ENCODE data around the gene CD109.

DNA sequence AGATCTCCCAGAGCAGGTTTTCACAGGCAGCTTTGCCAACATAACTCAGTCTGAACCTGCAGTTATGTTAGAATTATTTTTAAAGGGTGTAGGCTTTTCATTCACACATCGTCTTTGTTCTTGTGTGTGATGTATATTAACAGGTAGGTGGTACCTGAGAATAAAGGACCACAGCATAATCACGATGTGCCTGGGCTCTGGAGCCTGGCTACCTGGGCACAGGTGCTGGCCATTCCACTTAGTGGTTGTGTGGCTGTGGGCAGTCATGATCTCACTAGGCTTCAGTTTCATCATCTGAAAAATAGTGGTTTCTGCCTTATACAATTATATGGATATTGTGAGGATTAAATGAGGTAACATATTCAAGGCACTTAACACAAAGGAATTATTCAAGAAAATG lies 6.4 kb downstream of the CD109 start:
- TF ChIP-seq POLR2AphosphoS5 (IDR thresholded peaks at IDR 0.05; ENCODE audit: low read depth, low read length) (no peak), EGR1 (IDR thresholded peaks at IDR 0.05; ENCODE audit: borderline replicate concordance, low read depth, low read length) (no peak), CTCF (IDR thresholded peaks at IDR 0.05; ENCODE audit: control extremely low read depth in 1 of 3, insufficient read depth in 1 of 3, low read depth in 1 of 3, low read length in 3 of 3) (no peak), TCF12 (IDR thresholded peaks at IDR 0.05; ENCODE audit: low read depth, low read length) (no peak), CREB1 (IDR thresholded peaks at IDR 0.05) (no peak), JUND (IDR thresholded peaks at IDR 0.05; ENCODE audit: low read length) (no peak)
- TF ChIP-seq, protein P1, sequence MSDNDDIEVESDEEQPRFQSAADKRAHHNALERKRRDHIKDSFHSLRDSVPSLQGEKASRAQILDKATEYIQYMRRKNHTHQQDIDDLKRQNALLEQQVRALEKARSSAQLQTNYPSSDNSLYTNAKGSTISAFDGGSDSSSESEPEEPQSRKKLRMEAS (IDR thresholded peaks at IDR 0.05), result no peak

Data from H1 (cell line).